Mesothelial cell of epicardium (in vitro differentiated cells): ENCODE measurements around the gene HOXD13. TPM values are rescaled to one million over a fixed set of nuclear protein-coding genes. Genes with fewer than 3 reads are reported as not detected.

Source experiments
- DNase-seq, 2 experiments: peaks; one replicate each; pipeline ENCODE4 v3.0.0; 2021; ENCODE audit warnings: low spot score in 2 of 2; ENCODE audit not compliant: unreplicated experiment in 2 of 2
- H3K27ac Mint-ChIP-seq: 2 replicates; pipeline ENCODE4 v1.8.0; 2021; ENCODE audit warnings: mixed read lengths
- H3K27me3 Mint-ChIP-seq: 2 replicates; pipeline ENCODE4 v1.8.0; 2021; ENCODE audit warnings: low read depth, mixed read lengths
- H3K36me3 Mint-ChIP-seq: 2 replicates; pipeline ENCODE4 v1.8.0; 2021; ENCODE audit warnings: mixed read lengths
- H3K4me1 Mint-ChIP-seq: 2 replicates; pipeline ENCODE4 v1.8.0; 2021; ENCODE audit warnings: mixed read lengths
- H3K4me3 Mint-ChIP-seq: 2 replicates; pipeline ENCODE4 v1.8.0; 2021; ENCODE audit warnings: mild to moderate bottlenecking, moderate library complexity, mixed read lengths
- H3K9me3 Mint-ChIP-seq: 2 replicates; pipeline ENCODE4 v1.8.0; 2021; ENCODE audit warnings: mixed read lengths
- total RNA-seq: library from RNA; stranded (reverse); gene quantifications from 3 replicates; pipeline ENCODE4 v1.2.1, GENCODE V29; 2021
- TF ChIP-seq, protein P1 (sequence below): fragments of 200-600 bp; sonication (generic); IDR thresholded peaks from one replicate; pipeline ENCODE4 v1.5.0; 2021; ENCODE audit warnings: antibody characterized with exemption; ENCODE audit not compliant: unreplicated experiment

HOXD13 gene
- total RNA-seq, 1 donor from 2014 or later: 0.56 TPM

DNA sequence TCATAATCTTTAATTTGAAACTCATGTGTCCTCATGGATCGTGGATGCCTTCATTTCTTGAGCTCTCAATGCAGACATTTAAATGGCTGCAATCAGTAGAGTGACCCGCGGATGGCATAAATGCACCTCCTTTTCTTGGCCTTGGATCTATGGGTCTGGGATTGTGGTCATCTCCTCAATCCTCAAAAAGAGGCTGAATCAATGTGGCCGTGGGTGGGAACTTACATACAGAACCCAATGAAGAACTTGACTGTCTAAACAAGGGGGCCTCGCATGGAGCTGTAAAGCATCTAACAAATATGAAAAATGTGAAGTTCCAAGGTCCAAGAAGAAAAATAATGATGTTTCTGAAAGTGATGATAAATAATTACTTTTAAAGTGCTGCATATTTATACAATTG, 2.9 kb downstream of the HOXD13 start:
- DNase-seq: no peak
- TF ChIP-seq, protein P1, sequence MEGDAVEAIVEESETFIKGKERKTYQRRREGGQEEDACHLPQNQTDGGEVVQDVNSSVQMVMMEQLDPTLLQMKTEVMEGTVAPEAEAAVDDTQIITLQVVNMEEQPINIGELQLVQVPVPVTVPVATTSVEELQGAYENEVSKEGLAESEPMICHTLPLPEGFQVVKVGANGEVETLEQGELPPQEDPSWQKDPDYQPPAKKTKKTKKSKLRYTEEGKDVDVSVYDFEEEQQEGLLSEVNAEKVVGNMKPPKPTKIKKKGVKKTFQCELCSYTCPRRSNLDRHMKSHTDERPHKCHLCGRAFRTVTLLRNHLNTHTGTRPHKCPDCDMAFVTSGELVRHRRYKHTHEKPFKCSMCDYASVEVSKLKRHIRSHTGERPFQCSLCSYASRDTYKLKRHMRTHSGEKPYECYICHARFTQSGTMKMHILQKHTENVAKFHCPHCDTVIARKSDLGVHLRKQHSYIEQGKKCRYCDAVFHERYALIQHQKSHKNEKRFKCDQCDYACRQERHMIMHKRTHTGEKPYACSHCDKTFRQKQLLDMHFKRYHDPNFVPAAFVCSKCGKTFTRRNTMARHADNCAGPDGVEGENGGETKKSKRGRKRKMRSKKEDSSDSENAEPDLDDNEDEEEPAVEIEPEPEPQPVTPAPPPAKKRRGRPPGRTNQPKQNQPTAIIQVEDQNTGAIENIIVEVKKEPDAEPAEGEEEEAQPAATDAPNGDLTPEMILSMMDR: no peak
- Mint-ChIP-seq H3K9me3 (no peaks in the 10 kb centered on the region), H3K27me3 (peaks cover 93% of the 10 kb centered on the region), H3K36me3 (no peaks in the 10 kb centered on the region), H3K4me3 (no peak overlapping the region), H3K4me1 (peaks cover 13% of the 10 kb centered on the region), H3K27ac (no peak overlapping the region)

DNA sequence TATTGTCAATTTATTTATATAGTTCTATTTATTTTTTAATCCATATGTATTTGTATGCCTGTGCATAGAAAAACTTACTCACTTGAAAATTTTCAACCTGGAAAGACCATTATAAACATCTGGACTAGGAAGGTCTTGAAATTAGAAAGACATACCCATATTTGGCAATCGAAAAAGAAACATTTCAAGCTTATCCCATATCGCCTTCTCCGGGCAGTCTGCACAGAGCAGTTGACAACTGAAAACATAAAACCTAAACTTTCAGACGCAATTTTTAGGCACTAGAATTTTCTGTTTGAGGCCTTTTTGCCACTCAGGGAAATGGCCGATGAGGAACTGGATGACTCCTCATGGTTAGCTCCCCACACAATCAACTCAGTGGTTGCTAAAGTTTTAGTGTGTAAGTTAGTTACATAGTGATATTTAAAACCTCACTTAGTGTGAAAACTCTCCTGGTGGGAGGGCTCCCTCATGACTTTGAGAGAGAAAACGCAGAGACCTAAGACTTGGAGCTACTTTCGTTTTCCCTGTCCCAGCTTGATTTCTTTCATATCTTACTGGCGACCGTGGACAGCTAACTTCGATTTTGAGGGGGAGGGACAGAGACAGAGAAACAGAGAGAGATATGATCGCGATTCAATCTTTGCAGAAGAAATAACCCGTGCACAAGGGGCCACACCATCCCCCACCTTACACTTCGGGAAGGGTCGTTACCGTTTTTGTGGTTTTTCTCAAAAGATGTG, 3.9 kb downstream of the HOXD13 start:
- peaks cover 93% of the 10 kb centered on the region for H3K27me3 Mint-ChIP-seq
- TF ChIP-seq, protein P1: no peak
- H3K36me3 Mint-ChIP-seq: no peaks in the 10 kb centered on the region
- no peak for DNase-seq
- peak overlapping the region; percentile 35 for H3K4me3 Mint-ChIP-seq
- H3K4me1 Mint-ChIP-seq: peaks cover 13% of the 10 kb centered on the region
- no peak overlapping the region for H3K27ac Mint-ChIP-seq
- H3K9me3 Mint-ChIP-seq: no peaks in the 10 kb centered on the region

DNA sequence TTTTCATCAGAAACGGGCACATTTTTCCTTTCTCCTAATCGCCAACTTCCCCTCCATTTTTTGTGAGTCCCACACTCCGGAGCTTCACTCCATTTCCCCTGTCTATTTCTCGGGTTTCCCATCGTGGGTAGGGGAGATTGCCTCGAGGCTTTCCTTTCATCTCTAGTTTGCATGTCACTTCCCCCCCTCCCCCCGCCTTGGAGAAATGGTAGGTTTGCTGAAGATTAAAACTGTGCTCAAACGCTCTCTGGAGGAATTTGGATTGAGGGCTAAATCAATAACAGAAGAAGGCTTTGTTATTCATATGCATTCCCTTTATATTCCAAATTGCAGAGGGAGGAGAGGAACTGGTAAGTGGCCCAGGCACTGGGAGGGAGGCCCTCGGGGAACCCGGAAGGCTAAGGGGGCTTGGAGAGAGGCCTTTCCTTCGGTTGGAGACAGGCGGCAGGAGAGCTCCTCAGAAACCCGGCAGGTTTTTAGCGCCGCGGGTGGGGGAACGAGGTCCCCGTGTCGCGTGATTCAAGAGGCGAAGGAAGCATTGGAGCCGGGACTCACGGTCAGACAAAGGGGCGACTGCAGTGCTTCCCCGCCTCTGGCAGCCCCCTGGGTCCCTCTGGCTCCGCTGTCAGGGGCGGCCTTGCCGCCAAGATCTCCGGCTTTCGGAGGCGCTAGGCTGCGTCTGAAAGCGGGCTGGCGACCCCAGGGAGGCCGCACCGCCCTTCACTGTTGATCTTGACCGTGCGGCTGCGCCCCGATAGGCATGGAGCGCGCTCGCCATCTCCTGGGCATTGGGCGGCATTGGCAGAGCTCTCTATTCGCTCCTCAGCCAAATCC, 4.7 kb downstream of the HOXD13 start:
- Mint-ChIP-seq H3K4me1 (peaks cover 8% of the 10 kb centered on the region), H3K4me3 (peak overlapping the region; percentile 35), H3K27me3 (peaks cover 93% of the 10 kb centered on the region), H3K9me3 (no peaks in the 10 kb centered on the region), H3K27ac (no peak overlapping the region), H3K36me3 (no peaks in the 10 kb centered on the region)
- DNase-seq: peak in 1 of 2 experiments; percentile 75
- TF ChIP-seq, protein P1: peak; percentile 54

DNA sequence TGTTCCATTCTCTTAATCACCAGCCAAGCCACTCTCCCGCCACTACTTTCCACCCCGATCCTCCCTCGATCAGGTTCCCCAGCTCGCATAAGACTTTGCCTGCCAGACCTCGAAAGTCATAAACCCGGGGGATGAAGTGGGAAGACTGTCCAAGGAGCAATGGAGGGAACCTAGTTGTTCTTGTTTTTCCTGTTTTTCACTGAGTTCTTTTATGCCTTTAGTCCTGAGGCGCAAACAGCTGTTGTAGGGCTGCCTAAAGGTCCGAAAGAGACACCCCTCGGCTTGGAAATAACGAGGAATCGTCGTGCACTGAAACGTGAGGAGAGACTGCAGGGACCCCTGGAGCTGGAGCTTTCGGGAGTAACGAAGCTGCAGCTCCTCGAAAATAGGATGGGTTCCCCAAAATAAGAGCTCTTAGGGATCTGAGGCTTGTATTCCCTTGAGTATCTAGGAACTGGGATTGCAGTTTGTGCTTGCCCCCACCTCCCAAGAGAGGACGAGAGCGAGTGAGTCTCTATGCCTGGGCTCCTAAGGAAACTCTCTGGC, 5.4 kb downstream of the HOXD13 start:
- no peak overlapping the region for H3K27ac Mint-ChIP-seq
- no peaks in the 10 kb centered on the region for H3K36me3 Mint-ChIP-seq
- TF ChIP-seq, protein P1: no peak
- DNase-seq: no peak
- H3K27me3 Mint-ChIP-seq: peaks cover 98% of the 10 kb centered on the region
- H3K4me3 Mint-ChIP-seq: peak overlapping the region; percentile 28
- H3K4me1 Mint-ChIP-seq: peaks cover 8% of the 10 kb centered on the region
- no peaks in the 10 kb centered on the region for H3K9me3 Mint-ChIP-seq

DNA sequence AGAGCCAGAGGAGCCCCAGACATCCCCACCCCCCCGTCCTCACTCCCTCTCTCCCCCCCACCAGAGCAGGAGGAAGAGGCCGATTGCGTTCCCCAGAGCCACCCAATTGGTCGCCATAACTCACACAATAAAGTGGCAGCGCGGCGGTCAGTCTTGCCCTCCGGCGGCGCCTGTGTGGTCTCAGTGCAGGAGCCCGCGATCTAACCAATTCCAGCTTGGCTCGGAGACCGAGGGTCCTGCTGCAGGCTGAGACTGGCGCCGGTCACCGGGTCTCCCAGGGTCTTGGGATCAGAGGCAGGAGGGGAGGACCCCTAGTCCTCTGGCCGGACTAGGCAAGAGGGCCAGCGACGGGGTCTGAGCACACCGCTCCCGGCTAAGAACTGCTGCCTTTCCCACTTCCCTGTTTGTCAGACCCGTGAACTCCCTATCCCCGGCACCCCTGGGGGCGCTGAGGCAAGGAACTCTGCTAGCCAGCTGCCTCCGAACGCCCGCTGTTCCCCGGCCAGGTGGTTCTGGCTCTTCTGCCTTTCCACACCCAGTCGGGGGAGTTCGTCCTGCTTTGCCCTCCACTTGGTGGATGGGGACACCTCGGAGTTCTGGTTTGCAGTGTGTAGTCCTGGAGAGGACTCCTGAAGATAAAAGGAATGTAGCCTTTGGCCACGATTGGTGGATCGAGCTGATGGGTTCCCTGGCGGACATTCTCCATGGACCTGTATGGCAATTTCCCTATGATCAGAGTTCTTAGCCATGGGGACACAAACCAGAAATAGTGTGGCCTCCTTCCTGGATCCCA, 6.0 kb downstream of the HOXD13 start:
- H3K4me1 Mint-ChIP-seq: peaks cover 8% of the 10 kb centered on the region
- no peak overlapping the region for H3K27ac Mint-ChIP-seq
- TF ChIP-seq, protein P1: no peak
- peak in 1 of 2 experiments; percentile 39 for DNase-seq
- peak overlapping the region; percentile 28 for H3K4me3 Mint-ChIP-seq
- H3K9me3 Mint-ChIP-seq: no peaks in the 10 kb centered on the region
- H3K27me3 Mint-ChIP-seq: peaks cover 99% of the 10 kb centered on the region
- no peaks in the 10 kb centered on the region for H3K36me3 Mint-ChIP-seq
